HG02870 (cell line): ENCODE measurements around the gene ARHGAP15.

Source experiments
- ATAC-seq: cut with Tn5 transposase; IDR thresholded peaks from one replicate; pipeline ENCODE4 v1.9.1; 2021; ENCODE audit warnings: mild to moderate bottlenecking, moderate library complexity; ENCODE audit not compliant: unreplicated experiment

Gene ARHGAP15

GRCh38 chr2:143333168-143333791 is 204.1 kb downstream of the ARHGAP15 start:
- no peak for ATAC-seq

- ATAC-seq = no peak
Measured at GRCh38 chr2:143333847-143334246, 204.6 kb downstream of the ARHGAP15 start.

- ATAC-seq = no peak
Measured at GRCh38 chr2:143334837-143335236, 205.6 kb downstream of the ARHGAP15 start.

- ATAC-seq = no peak
Measured at GRCh38 chr2:143336719-143337210, 207.5 kb downstream of the ARHGAP15 start.

- no peak for ATAC-seq
Measured at GRCh38 chr2:143341478-143341877, 212.3 kb downstream of the ARHGAP15 start.

- no peak for ATAC-seq
Measured at GRCh38 chr2:143344780-143345179, 215.6 kb downstream of the ARHGAP15 start.

- no peak for ATAC-seq
Measured at GRCh38 chr2:143345887-143346787, 216.9 kb downstream of the ARHGAP15 start.

- ATAC-seq = no peak
Measured at GRCh38 chr2:143347271-143347695, 218.1 kb downstream of the ARHGAP15 start.

- ATAC-seq = no peak
Measured at GRCh38 chr2:143347901-143348414, 218.7 kb downstream of the ARHGAP15 start.

- ATAC-seq = no peak
Measured at GRCh38 chr2:143354050-143354750, 225.0 kb downstream of the ARHGAP15 start.

- no peak for ATAC-seq
Measured at GRCh38 chr2:143355870-143356269, 226.7 kb downstream of the ARHGAP15 start.

GRCh38 chr2:143356336-143356735 is 227.1 kb downstream of the ARHGAP15 start:
- ATAC-seq = no peak

GRCh38 chr2:143356736-143357446 is 227.7 kb downstream of the ARHGAP15 start:
- ATAC-seq = no peak

- ATAC-seq = no peak
Measured at GRCh38 chr2:143357966-143358365, 228.7 kb downstream of the ARHGAP15 start.

GRCh38 chr2:143361346-143361745 is 232.1 kb downstream of the ARHGAP15 start:
- no peak for ATAC-seq

- no peak for ATAC-seq
Measured at GRCh38 chr2:143371616-143372015, 242.4 kb downstream of the ARHGAP15 start.

GRCh38 chr2:143375384-143375880 is 246.2 kb downstream of the ARHGAP15 start:
- no peak for ATAC-seq

GRCh38 chr2:143378996-143379395 is 249.8 kb downstream of the ARHGAP15 start:
- no peak for ATAC-seq

- ATAC-seq = no peak
Measured at GRCh38 chr2:143379955-143380354, 250.7 kb downstream of the ARHGAP15 start.

- no peak for ATAC-seq
Measured at GRCh38 chr2:143382573-143382972, 253.4 kb downstream of the ARHGAP15 start.
